Stimulated activated CD4-positive, alpha-beta T cell treated with anti-CD3 and anti-CD28 coated beads, Interleukin-1b, Interleukin-23, amount 100 ng/mL, for 24 hours (primary cell): ENCODE data around the gene STX16.

ENCODE experiments used
- DNase-seq, 4 experiments: peaks; one replicate each; pipeline ENCODE4 v3.0.0-alpha.2; 2020; ENCODE audit warnings: low read depth in 4 of 4, low spot score in 1 of 4

STX16 gene

GRCh38 chr20:58618351-58619076 lies 32.6 kb upstream of the STX16 start:
- DNase-seq, result no peak

GRCh38 chr20:58619077-58619863 lies 31.8 kb upstream of the STX16 start:
- DNase-seq, result no peak

DNA sequence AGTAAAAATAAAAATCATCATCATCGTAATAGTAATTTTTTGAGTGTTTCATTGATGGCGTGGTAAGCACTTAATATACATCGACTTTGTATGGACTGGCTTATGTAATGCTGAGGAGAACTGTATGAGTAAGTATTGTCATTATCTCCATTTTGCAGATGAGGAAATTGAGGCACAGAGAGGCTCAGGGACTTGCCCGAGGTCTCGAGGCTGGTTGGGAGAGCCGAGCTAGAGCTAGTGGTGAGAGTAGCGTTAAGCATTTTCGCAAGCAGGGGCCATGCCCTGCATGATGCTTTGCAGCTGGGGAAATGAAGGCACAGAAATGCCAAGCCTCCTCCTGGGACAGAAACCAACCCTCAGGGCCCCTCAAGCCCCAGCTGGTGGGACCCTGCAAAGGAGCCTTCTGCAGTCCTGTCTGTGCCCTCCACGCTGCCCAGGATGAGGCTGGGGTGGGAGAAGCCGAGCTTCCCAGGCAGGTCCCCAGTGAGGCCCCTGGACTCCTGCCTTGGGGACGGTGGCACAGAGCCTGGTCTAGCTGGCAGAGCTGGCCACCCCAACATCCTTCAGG lies 31.1 kb upstream of the STX16 start:
- no peak for DNase-seq

DNA sequence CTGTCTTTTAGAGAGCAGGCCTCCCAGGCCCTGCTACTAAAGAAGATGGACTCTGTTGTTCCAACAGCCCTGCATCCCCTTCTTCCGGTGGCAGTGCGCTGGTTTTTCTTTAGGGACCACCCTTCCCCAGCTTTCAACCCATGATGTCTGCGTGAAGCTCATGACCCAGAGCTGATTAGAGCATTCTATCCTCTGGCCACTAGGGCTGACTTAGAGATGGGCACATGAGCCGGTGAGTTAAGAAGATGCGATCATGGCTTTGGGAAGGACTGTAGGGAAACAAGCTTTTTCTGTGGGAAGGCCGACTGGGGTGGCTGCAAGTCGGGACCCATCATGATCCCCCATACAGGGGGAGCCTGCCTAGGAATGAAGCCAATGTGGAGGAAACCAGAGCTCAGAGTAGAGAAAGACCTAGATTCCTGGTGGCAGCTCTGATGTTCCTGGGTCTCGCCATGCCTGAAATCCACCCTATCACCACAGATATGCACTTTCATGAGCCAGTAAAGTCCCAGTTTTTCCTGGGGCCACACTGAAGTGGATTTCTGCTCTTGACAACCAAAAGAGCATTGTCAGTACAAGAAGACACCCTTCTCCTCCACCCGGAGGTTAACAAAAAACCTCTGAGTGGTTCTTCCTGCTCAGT lies 29.1 kb upstream of the STX16 start:
- no peak for DNase-seq

GRCh38 chr20:58622671-58623578 lies 28.2 kb upstream of the STX16 start:
- no peak for DNase-seq

- no peak for DNase-seq
Measured at GRCh38 chr20:58623579-58624473, 27.3 kb upstream of the STX16 start.

DNA sequence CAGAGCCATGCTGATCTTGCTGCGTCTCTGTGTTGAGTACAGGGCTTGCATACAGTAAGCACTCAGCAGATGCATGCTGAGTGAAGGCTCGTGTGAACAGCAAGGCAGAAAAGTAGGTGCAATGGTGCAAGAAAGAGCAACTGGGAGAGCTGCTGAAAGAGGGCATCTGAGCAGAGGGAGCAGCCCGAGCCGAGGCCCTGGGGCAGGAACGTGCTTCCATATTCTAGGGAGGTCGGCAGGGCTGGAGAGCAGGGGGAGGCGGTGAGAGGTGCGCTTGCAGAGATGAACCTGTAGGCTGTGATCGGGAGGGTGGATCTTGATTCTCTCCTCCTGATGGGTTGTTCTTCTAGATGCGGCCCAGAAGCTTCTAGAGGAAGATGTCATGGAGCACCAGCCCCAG lies 26.4 kb upstream of the STX16 start:
- DNase-seq, result no peak

GRCh38 chr20:58625585-58625984 lies 25.5 kb upstream of the STX16 start:
- DNase-seq, result no peak

GRCh38 chr20:58626051-58626450 lies 25.0 kb upstream of the STX16 start:
- DNase-seq, result no peak

GRCh38 chr20:58627212-58628072 lies 23.6 kb upstream of the STX16 start:
- DNase-seq, result no peak

- no peak for DNase-seq
Measured at GRCh38 chr20:58628491-58629214, 22.4 kb upstream of the STX16 start.

DNA sequence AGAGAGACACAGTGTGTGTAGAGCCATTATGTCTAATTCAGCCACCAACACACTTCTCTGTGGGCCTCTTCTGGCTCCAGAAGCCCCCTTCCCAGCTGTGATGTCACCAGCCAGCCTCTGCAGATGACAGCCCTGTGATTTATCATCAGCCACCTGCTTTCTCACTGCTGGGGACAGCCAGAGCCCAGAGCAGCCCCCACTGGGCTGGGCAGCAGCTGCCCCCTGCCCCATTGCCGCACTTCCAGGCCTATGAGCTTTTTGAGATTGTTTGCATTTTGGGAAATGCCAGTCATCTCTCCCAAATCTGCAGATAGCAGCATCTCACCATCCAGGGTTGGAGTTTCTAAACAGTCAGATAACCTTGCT lies 21.9 kb upstream of the STX16 start:
- no peak for DNase-seq

- no peak for DNase-seq
Measured at GRCh38 chr20:58630063-58630462, 21.0 kb upstream of the STX16 start.

DNA sequence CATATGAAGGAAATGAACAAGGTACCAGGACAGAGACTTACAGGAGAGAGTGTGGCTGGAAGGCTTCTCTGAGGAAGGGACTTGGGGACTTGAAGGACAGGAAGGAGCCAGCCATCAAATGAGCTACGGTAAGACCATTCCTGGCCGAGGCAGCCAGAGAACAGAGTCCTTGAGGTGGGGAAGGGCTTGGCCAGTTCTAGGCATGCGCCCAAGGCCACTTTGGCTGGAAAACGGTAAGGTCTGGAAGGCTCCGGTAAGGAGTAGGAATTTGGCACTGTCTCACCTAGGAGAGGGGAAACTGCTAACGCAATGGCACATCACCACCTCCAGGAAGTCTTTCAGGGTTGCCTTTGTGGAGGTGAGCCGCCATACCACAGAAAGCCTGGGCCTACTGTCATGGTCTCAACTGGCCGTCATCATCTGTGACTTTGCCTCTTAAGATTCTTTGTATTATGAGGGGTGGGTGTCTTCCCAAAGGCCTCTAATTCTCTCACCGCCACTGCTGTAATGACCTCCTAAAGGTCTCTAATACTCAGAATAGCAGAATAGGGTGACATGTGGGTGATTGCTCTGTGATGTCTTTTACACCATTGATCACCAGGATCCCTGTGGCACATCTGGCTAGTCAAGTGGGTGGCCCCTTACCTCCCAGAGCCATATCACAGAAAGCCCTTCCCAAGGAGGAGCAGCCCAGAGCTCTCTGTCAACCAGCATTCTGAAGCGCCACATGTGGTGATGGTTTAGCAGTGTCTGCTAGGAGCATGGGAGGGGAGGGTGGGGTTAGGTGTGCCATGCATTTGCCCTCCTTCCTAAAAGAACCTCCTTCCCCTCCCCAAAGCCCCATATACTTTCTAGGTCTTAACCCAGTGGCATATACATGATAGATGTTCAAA lies 17.7 kb upstream of the STX16 start:
- DNase-seq, result no peak

- no peak for DNase-seq
Measured at GRCh38 chr20:58634059-58634458, 17.0 kb upstream of the STX16 start.

GRCh38 chr20:58634521-58635278 lies 16.4 kb upstream of the STX16 start:
- peak in 3 of 4 experiments; percentile 15 to 29 (median 25) for DNase-seq
